Cardiac muscle cell (in vitro differentiated cells and primary cell): ENCODE measurements around the gene RTKN. TPM values are rescaled to one million over a fixed set of nuclear protein-coding genes. Genes with fewer than 3 reads are reported as not detected.
"Not testable (repeated sequence)": the region's sequence is repeated elsewhere in the genome, so short reads cannot be mapped to it uniquely, and the experiment has no call there.

Experiments used
- DNase-seq, 2 donors: peaks; one replicate each; pipeline versions ENCODE4 v3.0.0 to v3.0.0-alpha.2; 2010 to 2017; ENCODE audit warnings: low read depth in 1 of 2, low spot score in 1 of 2
- H3K27ac ChIP-seq: fragments of 200-600 bp; sonication (generic); 2 replicates; pipeline ENCODE4 v1.5.1; 2016
- H3K27me3 ChIP-seq: fragments of 200-600 bp; sonication (generic); 2 replicates; pipeline ENCODE4 v1.6.0; 2016; ENCODE audit warnings: control low read depth
- H3K36me3 ChIP-seq: fragments of 200-600 bp; sonication (generic); 2 replicates; pipeline ENCODE4 v1.5.1; 2016; ENCODE audit warnings: control low read depth
- H3K4me1 ChIP-seq: fragments of 200-600 bp; sonication (generic); 2 replicates; pipeline ENCODE4 v1.8.1; 2017; ENCODE audit warnings: low read depth, mild to moderate bottlenecking, mixed run types
- H3K4me3 ChIP-seq: fragments of 200-600 bp; sonication (generic); 2 replicates; pipeline ENCODE4 v1.5.1; 2016; ENCODE audit warnings: mild to moderate bottlenecking
- H3K9me3 ChIP-seq: fragments of 200-600 bp; sonication (generic); 2 replicates; pipeline ENCODE4 v1.5.1; 2017; ENCODE audit warnings: low read depth, mild to moderate bottlenecking, control low read depth
- CTCF ChIP-seq: IDR thresholded peaks from 2 replicates; pipeline ENCODE4 v1.5.1; 2012; ENCODE audit warnings: low read depth, mild to moderate bottlenecking, low read length
- polyA plus RNA-seq: library from polyadenylated mRNA; unstranded; fragments of >200 nt; fragmentation: Nextera tagmentation; extraction: Ambion mirVana; gene quantifications from 2 replicates; pipeline ENCODE4 v1.2.1, GENCODE V29; 2016
- total RNA-seq: library from RNA; depleted of rRNA; stranded (reverse); fragments of >200 nt; gene quantifications from 2 replicates; pipeline ENCODE4 v1.2.3, GENCODE V29; 2016

RTKN gene
- total and polyA plus RNA-seq, 2 experiments from 2014 or later = 53.3 to 61.7 TPM

GRCh38 chr2:74462054-74462785, 20.5 kb upstream of the RTKN start:
- H3K4me3 ChIP-seq = no peak overlapping the region
- no peak for TF ChIP-seq CTCF

GRCh38 chr2:74461187-74462053, 19.7 kb upstream of the RTKN start:
- peak; percentile 9 to 11 for DNase-seq
- Histone ChIP-seq H3K27ac (no peak overlapping the region), H3K4me3 (no peak overlapping the region), H3K27me3 (no peaks in the 10 kb centered on the region), H3K9me3 (no peaks in the 10 kb centered on the region), H3K36me3 (peaks cover 9% of the 10 kb centered on the region), H3K4me1 (peaks cover 5% of the 10 kb centered on the region)
- TF ChIP-seq CTCF = peak; percentile 15

More at GRCh38 chr2:74462054-74462785, 20.5 kb upstream of the RTKN start:
- Histone ChIP-seq H3K9me3 (no peaks in the 10 kb centered on the region), H3K36me3 (peaks cover 9% of the 10 kb centered on the region), H3K27ac (no peak overlapping the region), H3K4me1 (no peaks in the 10 kb centered on the region), H3K27me3 (no peaks in the 10 kb centered on the region)
- no peak for DNase-seq

GRCh38 chr2:74460187-74460586, 18.4 kb upstream of the RTKN start:
- not testable (repeated sequence) for H3K4me3 ChIP-seq, H3K36me3 ChIP-seq

GRCh38 chr2:74459503-74460118, 17.9 kb upstream of the RTKN start:
- not testable (repeated sequence) for H3K27me3 ChIP-seq, H3K9me3 ChIP-seq, DNase-seq, H3K36me3 ChIP-seq, H3K27ac ChIP-seq, H3K4me1 ChIP-seq
- peak overlapping the region; percentile 86 for H3K4me3 ChIP-seq

More at GRCh38 chr2:74460187-74460586, 18.4 kb upstream of the RTKN start:
- DNase-seq, H3K27me3 ChIP-seq, H3K27ac ChIP-seq, H3K4me1 ChIP-seq, H3K9me3 ChIP-seq: not testable (repeated sequence)

- Histone ChIP-seq H3K4me1 (peaks cover 5% of the 10 kb centered on the region), H3K27me3 (no peaks in the 10 kb centered on the region), H3K9me3 (no peaks in the 10 kb centered on the region), H3K27ac (no peak overlapping the region), H3K4me3 (peak overlapping the region; percentile 86), H3K36me3 (peaks cover 9% of the 10 kb centered on the region)
- DNase-seq = peak in 1 of 2 donors; percentile 25
- no peak for TF ChIP-seq CTCF
Observed at GRCh38 chr2:74458938-74459363, 17.2 kb upstream of the RTKN start.

GRCh38 chr2:74458132-74458937, 16.6 kb upstream of the RTKN start, which contains the start of gene WBP1:
Gene WBP1, plus strand, starts transcription at chr2:74458438. Its CDS starts 165 bp downstream, at chr2:74458603.
- Histone ChIP-seq H3K9me3 (no peaks in the 10 kb centered on the region), H3K27ac (peak within 1 kb of the TSS; percentile 88), H3K4me1 (peaks cover 5% of the 10 kb centered on the region), H3K4me3 (peak within 1 kb of the TSS; percentile 86), H3K36me3 (peaks cover 9% of the 10 kb centered on the region), H3K27me3 (no peaks in the 10 kb centered on the region)
- TF ChIP-seq CTCF = no peak
- peak; percentile 99 to 100 for DNase-seq
